Testis (tissue), 2 donors: ENCODE results near the gene H6PD.

Experiments used
- CTCF ChIP-seq, 3 experiments: fragments of 450-650 bp in 2 of 3; fragments of 200-600 bp in 1 of 3; sonication (generic) in 1 of 3; IDR thresholded peaks; one replicate each; pipeline ENCODE4 v1.5.1; 2016 to 2019; ENCODE audit warnings: antibody characterized with exemption in 3 of 3, mild to moderate bottlenecking in 2 of 3, moderate library complexity in 1 of 3
- POLR2A ChIP-seq: fragments of 450-650 bp; IDR thresholded peaks from one replicate; pipeline ENCODE4 v1.6.1; 2017; ENCODE audit warnings: antibody characterized with exemption, mild to moderate bottlenecking, moderate library complexity

GRCh38 chr1:9279172-9279840 is 44.7 kb downstream of the H6PD start:
- TF ChIP-seq CTCF (IDR thresholded peaks at IDR 0.05) (no peak), POLR2A (no peak)
